ENCODE measurements around the gene WDR70. TPM values are rescaled to one million over a fixed set of nuclear protein-coding genes. Genes with fewer than 3 reads are reported as not detected.

WDR70 gene
- polyA plus RNA-seq, 1 of the 3 experiments (the other 2 are of a cell fraction) = 14.2 TPM

DNA sequence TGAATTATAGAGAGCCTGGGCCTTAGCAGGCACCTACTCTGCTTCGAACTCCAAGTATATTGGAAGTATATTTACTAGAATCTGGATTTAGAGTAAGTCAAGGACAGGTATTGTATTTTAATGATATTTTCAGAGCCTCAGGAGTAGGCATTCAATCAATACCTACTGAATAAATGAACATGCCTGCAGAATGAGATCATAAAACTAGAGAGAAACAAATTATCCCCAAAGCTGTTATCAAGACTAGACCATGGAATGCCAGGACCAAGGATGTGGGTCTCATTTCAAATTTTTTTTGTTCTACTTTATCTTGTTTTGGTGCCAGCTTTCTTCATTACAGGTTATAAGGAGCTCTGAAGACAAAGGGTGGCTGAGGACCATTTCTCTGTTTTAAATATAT, 394.7 kb downstream of the WDR70 start:
- Histone ChIP-seq H3K9me2 (no peaks in the 10 kb centered on the region), H3K27me3 (ENCODE audit: insufficient read depth) (no peaks in the 10 kb centered on the region), H3K9ac (no peak overlapping the region), H3K36me3 (replicated peaks in 1 of 2; ENCODE audit: control insufficient read depth in 1 of 2, insufficient read depth in 2 of 2, low read length in 1 of 2) (no peaks in the 10 kb centered on the region), H4K20me1 (ENCODE audit: insufficient read depth) (no peaks in the 10 kb centered on the region), H3K27ac (ENCODE audit: low read depth in 2 of 2, low read length in 1 of 2) (no peak overlapping the region), H3F3A (replicated peaks; ENCODE audit: insufficient read depth) (peaks cover 21% of the 10 kb centered on the region), H3K4me2 (no peak overlapping the region), H3K9me3 (peaks cover 5% of the 10 kb centered on the region; the same call in 1 of the 2 replicates), H3K79me2 (ENCODE audit: insufficient read depth) (no peaks in the 10 kb centered on the region), H3K4me3 (ENCODE audit: low read depth in 2 of 2, low read length in 1 of 2) (no peak overlapping the region), H2AFZ (ENCODE audit: low read depth) (no peak overlapping the region), H3K4me1 (ENCODE audit: control insufficient read depth in 1 of 2, insufficient read depth in 2 of 2, low read depth in 1 of 2, low read length in 1 of 2) (peaks cover 0 to 36% of the 10 kb centered on the region in 2 experiments; a peak in 3 of 4 replicates)
- DNase-seq = no peak
- TF ChIP-seq, protein P1, sequence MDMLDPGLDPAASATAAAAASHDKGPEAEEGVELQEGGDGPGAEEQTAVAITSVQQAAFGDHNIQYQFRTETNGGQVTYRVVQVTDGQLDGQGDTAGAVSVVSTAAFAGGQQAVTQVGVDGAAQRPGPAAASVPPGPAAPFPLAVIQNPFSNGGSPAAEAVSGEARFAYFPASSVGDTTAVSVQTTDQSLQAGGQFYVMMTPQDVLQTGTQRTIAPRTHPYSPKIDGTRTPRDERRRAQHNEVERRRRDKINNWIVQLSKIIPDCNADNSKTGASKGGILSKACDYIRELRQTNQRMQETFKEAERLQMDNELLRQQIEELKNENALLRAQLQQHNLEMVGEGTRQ (IDR thresholded peaks at IDR 0.05; ENCODE audit: borderline replicate concordance, low read depth, low read length) = no peak
- TF ChIP-seq MAX (IDR thresholded peaks at IDR 0.05; ENCODE audit: low read depth) (no peak), RFX5 (IDR thresholded peaks at IDR 0.05; ENCODE audit: low read length) (no peak), EZH2phosphoT487 (IDR thresholded peaks at IDR 0.05; ENCODE audit: borderline replicate concordance, low read depth) (no peak), MXI1 (IDR thresholded peaks at IDR 0.05; ENCODE audit: low read depth, low read length) (no peak), RXRA (IDR thresholded peaks at IDR 0.05; ENCODE audit: borderline replicate concordance, low read depth) (no peak), ELF1 (IDR thresholded peaks at IDR 0.05) (no peak), NFIC (IDR thresholded peaks at IDR 0.05; ENCODE audit: borderline replicate concordance) (no peak), FOXM1 (IDR thresholded peaks at IDR 0.05; ENCODE audit: low read depth) (no peak), MEF2A (IDR thresholded peaks at IDR 0.05; ENCODE audit: borderline replicate concordance, low read depth) (no peak), NRF1 (IDR thresholded peaks at IDR 0.05; ENCODE audit: low read depth, low read length) (no peak)
- TF ChIP-seq, protein P2, sequence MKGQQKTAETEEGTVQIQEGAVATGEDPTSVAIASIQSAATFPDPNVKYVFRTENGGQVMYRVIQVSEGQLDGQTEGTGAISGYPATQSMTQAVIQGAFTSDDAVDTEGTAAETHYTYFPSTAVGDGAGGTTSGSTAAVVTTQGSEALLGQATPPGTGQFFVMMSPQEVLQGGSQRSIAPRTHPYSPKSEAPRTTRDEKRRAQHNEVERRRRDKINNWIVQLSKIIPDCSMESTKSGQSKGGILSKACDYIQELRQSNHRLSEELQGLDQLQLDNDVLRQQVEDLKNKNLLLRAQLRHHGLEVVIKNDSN (IDR thresholded peaks at IDR 0.05; ENCODE audit: borderline replicate concordance, low read depth) = no peak
- TF ChIP-seq, protein P3, sequence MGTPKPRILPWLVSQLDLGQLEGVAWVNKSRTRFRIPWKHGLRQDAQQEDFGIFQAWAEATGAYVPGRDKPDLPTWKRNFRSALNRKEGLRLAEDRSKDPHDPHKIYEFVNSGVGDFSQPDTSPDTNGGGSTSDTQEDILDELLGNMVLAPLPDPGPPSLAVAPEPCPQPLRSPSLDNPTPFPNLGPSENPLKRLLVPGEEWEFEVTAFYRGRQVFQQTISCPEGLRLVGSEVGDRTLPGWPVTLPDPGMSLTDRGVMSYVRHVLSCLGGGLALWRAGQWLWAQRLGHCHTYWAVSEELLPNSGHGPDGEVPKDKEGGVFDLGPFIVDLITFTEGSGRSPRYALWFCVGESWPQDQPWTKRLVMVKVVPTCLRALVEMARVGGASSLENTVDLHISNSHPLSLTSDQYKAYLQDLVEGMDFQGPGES (IDR thresholded peaks at IDR 0.05; ENCODE audit: low read depth, low read length) = no peak
- CTCF ChIA-PET = interaction anchor here (0.7 to 2.1 kb wide), 3 partner anchors 10 to 103 kb away, joined by 3 to 6 read pairs (median 3); no protein-coding TSS in a partner anchor
- 57% methylated on average over 1 of the region's 1 CpG for WGBS (ENCODE audit: low lambda C conversion rate)
- POLR2A ChIA-PET = no interaction called here

- DNase-seq = no peak
- peaks cover 0 to 28% of the 10 kb centered on the region in 2 experiments; a peak in 3 of 4 replicates for H3K4me1 ChIP-seq (ENCODE audit: control insufficient read depth in 1 of 2, insufficient read depth in 2 of 2, low read depth in 1 of 2, low read length in 1 of 2)
- TF ChIP-seq RAD21 (IDR thresholded peaks at IDR 0.05; ENCODE audit: low read length) (peak; percentile 16; the same call in 1 of the 2 replicates), POLR2AphosphoS5 (IDR thresholded peaks at IDR 0.05; ENCODE audit: low read depth, low read length) (no peak), PBX3 (IDR thresholded peaks at IDR 0.05) (no peak), JUND (IDR thresholded peaks at IDR 0.05) (no peak), GATA2 (CRISPR knock-in tag; IDR thresholded peaks at IDR 0.05) (no peak), MAX (IDR thresholded peaks at IDR 0.05; ENCODE audit: low read depth) (no peak)
- TF ChIP-seq, protein P1 (IDR thresholded peaks at IDR 0.05; ENCODE audit: borderline replicate concordance, low read depth, low read length) = no peak
- TF ChIP-seq, protein P4, sequence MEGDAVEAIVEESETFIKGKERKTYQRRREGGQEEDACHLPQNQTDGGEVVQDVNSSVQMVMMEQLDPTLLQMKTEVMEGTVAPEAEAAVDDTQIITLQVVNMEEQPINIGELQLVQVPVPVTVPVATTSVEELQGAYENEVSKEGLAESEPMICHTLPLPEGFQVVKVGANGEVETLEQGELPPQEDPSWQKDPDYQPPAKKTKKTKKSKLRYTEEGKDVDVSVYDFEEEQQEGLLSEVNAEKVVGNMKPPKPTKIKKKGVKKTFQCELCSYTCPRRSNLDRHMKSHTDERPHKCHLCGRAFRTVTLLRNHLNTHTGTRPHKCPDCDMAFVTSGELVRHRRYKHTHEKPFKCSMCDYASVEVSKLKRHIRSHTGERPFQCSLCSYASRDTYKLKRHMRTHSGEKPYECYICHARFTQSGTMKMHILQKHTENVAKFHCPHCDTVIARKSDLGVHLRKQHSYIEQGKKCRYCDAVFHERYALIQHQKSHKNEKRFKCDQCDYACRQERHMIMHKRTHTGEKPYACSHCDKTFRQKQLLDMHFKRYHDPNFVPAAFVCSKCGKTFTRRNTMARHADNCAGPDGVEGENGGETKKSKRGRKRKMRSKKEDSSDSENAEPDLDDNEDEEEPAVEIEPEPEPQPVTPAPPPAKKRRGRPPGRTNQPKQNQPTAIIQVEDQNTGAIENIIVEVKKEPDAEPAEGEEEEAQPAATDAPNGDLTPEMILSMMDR (IDR thresholded peaks at IDR 0.05) = peak; percentile 81
- H2AFZ ChIP-seq (ENCODE audit: low read depth) = no peak overlapping the region
- no peak overlapping the region for H3K27ac ChIP-seq (ENCODE audit: low read depth in 2 of 2, low read length in 1 of 2)
- H3K9me2 ChIP-seq = no peaks in the 10 kb centered on the region
- peaks cover 5% of the 10 kb centered on the region; the same call in 1 of the 2 replicates for H3K9me3 ChIP-seq
- 92% methylated on average over 9 of the region's 9 CpGs for WGBS (ENCODE audit: low lambda C conversion rate)
- H3K4me2 ChIP-seq = no peak overlapping the region
- CTCF ChIA-PET = interaction anchor here (1.5 to 2.1 kb wide), 2 partner anchors 9 to 12 kb away, joined by 3 to 6 read pairs; no protein-coding TSS in a partner anchor
- H3K27me3 ChIP-seq (ENCODE audit: insufficient read depth) = no peaks in the 10 kb centered on the region
- no peak overlapping the region for H3K9ac ChIP-seq
- no peaks in the 10 kb centered on the region for H3K36me3 ChIP-seq (replicated peaks in 1 of 2; ENCODE audit: control insufficient read depth in 1 of 2, insufficient read depth in 2 of 2, low read length in 1 of 2)
- H3K79me2 ChIP-seq (ENCODE audit: insufficient read depth) = no peaks in the 10 kb centered on the region
- peaks cover 21% of the 10 kb centered on the region for H3F3A ChIP-seq (replicated peaks; ENCODE audit: insufficient read depth)
- POLR2A ChIA-PET = no interaction called here
- H4K20me1 ChIP-seq (ENCODE audit: insufficient read depth) = no peaks in the 10 kb centered on the region
- H3K4me3 ChIP-seq (ENCODE audit: low read depth in 2 of 2, low read length in 1 of 2) = no peak overlapping the region
These were observed 395.9 kb downstream of the WDR70 start for GRCh38 chr5:37774912-37775483.
